HG03442 (cell line): ENCODE measurements around the gene KCNIP1.

Source experiments
- ATAC-seq: cut with Tn5 transposase; IDR thresholded peaks from one replicate; pipeline ENCODE4 v1.9.1; 2021; ENCODE audit warnings: mild to moderate bottlenecking, moderate library complexity; ENCODE audit not compliant: unreplicated experiment

The KCNIP1 gene

DNA sequence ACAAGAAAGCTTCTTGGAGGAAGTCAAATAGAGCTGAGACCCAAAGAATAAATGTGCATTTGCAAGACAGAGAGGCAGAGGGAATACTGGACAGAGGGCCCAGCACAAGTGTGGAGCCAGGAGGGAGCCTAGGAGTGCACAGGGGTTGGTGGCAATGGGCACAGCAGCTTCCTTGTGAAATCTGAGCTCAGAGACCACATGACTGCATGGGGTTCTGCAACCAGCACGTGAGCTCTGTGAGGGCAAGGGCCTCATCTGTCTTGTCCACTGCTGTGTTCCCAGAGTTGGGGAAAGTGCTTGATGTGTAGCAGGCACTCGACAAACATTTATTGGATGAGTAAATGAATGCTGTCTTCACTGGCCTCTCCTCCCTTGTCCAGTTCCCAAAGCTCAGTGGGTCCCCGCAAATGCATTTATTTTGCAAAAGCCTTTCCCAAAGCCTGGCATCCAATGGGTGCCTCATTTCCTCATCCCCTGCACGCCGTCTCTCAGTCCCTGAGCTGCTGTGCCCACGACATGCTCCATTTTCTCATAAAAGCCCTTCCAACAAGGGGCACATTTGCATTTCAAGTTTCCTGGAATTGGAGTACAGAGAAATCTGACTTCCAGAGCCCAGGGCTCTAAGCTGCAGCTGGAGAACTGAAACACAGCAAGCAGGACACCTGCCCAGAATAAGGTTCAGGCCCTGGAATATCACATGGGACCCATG, 58.5 kb downstream of the KCNIP1 start:
- ATAC-seq: no peak

DNA sequence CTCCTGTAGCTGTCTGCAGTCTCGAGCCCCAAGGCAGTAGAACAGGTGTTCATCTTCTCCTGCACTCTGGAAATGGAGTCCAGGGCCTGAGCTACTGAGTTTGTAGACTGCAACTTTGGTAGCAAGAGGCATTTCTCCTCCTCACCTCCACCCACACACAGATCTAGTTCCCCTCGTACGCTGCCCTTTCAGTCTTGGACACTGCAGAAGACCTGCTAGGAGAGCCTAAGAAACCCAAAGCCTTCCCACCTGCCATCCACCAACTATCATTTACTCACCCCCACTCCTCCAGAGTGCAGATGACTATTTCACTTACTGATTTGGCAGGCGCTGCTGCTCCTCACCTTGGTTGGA, 59.0 kb downstream of the KCNIP1 start:
- ATAC-seq: no peak

DNA sequence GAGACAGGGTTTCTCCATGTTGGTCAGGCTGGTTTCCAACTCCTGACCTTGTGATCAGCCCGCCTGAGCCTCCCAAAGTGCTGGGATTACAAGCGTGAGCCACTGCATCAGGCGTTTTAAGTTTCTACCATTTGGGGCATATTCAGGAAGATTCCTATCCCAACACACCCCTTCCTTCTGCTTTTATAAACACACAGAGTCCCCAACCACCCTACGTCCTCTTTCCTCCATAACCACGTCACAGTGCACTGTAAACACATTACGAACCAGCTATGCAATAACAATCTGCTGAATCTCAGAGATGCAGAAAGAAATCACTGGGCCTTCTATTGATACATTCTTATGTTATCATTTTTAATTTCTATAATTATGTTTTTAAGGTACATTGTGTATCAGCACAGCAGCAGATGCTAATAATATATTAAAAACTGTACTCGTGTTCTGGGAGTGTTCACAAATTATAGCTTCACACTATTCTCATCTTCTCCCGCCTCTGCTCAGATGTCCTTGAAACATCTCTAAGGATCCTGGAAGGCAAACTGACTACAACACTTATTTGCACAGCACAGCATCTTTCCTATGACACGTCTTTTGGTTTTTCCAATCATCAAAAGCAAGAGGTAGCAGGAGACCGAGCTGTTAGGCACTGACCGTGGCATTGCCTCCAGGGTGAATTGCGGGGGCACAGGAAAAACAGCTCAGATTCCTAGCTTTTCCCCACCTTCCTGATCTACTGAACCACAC, 60.2 kb downstream of the KCNIP1 start:
- ATAC-seq: no peak

DNA sequence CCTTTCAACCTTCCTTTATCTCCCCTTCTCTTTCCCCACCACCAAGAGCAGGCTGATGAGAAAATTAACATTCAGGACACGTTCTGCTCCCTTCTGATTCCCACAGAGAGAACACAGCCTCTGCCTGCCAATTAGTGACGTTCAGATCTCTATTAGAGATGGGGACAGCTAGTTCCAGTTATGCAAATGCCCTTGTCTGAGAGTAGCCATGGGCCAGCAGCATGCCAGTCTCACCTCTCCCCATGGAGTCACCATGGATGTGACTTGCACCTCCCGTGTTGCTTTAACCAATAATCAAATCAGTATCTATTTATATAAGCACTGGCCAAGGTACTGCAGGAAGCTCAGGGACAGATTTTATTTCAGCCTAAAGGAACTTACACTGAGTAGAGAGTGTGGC, 61.3 kb downstream of the KCNIP1 start:
- ATAC-seq: no peak

GRCh38 chr5:170569101-170569500, 65.3 kb downstream of the KCNIP1 start:
- no peak for ATAC-seq

- ATAC-seq: no peak
Measured at GRCh38 chr5:170570476-170570875, 66.7 kb downstream of the KCNIP1 start.

DNA sequence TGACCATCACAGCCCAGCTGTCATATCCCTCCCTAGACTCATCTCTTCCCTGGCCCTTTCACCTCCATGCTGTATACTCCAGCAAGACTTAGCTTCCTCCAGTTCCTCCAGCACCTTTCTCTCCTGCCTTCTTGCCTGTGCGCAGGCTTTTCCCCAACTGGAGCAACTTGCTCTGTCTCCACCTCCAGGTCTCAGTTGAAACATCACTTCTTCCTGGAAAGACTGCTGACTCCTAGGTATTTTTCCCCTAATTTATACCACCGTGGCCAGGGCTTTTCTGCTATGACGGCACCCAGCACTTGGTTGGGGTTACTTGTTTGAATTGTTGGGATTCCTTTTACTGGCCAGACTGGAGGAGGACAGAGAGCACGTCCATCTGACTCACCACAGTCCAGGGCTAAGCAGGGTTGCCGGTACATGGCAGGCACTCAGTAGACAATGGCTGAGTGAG, 67.5 kb downstream of the KCNIP1 start:
- ATAC-seq: no peak

DNA sequence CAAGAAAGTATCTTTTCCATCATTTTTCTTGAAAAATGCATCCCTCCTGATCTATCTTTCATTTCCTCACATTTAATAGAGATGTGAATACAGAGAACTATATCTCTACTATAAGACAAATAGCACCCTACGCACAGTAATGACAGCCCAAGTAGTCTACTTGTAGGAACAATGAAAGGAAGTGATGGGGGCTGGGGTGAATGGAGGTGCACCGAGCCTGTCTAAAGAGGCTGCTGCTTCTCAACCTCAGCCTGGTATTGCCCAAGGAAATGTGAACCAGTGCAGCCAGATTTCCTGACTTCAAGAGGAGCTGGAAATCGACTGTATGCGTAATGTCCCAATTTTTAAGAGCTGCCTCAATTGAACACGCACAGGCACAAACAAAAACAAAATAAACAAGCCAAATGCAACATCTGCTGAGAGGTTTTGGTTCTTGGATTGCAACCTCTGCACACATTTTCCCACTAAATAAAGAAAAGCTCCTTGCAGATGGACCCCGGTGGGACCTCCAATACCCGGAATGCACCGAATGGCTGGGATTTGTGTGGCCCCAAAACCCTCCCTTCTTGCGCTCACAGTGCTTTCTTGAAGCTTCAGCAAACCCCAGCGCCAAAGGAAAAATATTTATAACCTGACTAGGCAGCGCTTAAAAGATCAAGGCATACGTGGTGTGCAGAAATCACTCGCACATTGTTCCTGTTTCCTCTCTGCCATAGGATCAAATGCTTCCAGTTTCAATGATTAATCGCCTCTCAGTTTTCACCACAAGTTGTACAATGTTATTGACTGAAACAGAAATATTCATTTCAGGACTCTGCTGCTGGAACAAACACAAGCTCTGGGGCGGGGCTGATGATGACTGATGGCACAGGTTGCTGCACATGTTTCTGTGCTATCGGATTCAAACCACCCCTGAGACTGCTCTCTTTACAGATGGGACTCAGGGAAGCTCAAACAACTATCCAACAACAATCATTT, 68.3 kb downstream of the KCNIP1 start:
- peak; percentile 88 for ATAC-seq

DNA sequence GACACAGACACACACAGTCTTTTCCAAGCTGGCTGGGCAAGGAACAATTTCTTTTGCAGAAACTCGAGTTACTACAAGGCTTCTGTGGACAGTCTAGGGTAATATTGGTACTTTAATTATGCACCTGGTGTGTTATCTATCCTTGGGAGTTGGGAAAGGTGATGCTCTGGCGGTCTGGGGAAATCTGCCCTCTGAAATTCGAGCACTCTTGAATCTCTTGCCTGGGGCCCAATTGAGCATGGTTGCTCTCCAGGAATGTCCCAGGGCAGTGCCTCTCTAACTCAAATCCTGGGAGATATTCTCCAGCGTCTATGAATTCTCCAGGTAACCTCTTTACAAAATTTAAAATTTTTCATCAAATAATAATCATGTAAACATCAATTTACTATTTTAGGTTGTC, 69.3 kb downstream of the KCNIP1 start:
- ATAC-seq: no peak

DNA sequence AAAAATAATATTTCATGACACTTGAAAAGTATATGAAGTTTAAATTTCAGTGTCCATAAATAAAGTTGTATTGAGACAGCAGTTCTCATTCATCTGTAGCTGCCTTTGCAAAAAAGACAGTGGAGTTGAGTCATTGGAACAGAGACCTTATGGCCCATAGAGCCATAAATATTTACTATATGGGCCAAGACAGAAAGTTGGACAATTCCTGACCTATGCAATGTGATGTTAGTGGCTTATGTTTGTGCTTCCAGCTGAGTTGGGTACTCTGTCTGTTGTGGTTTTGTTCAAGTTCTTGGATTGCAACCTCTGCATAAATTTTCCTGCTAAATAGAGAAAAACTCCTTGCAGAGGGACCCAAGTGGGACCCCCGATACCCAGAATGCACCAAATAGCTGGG, 69.8 kb downstream of the KCNIP1 start:
- ATAC-seq: no peak

GRCh38 chr5:170576602-170577535, 73.0 kb downstream of the KCNIP1 start:
- no peak for ATAC-seq

DNA sequence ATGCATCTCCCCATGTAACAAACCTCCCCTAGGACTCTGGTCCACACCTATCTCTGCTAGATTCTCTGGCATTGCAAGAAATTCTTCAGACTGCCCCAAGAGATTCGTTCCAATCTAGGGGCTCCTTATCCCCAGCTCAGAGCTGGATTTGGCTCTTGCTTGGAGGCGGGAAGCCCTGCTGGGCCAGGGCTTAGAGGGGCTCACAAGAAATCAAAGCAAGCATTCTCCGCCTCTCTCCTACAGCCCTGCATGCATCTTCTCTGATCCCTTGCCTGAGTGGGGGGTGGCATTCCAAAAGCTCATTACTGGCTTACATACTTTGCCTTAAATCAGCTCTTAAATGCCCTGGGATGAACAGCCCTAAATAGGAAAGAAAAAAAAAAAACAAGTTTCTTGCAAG, 75.8 kb downstream of the KCNIP1 start:
- no peak for ATAC-seq

- no peak for ATAC-seq
Measured at GRCh38 chr5:170581211-170581610, 77.4 kb downstream of the KCNIP1 start.

GRCh38 chr5:170582644-170583330, 79.0 kb downstream of the KCNIP1 start:
- no peak for ATAC-seq

DNA sequence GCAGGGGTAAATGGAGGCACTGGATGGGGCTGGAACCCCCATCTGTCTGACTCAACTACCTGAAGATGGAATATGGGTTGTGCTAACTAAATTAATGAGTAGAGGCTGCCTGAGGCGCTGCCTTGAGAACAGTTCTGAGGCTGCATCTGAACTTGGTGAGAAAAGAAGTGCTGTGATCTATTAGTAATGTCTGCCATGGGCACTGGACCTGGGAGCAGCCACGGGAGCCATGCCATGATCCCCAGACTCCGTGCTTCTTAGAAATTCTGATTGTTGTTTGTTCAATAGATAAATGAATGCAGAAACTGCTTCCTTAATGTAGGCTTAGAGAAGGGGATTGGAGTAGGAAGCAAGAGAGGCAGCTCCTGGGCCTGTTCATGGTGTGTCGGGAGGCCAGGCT, 80.2 kb downstream of the KCNIP1 start:
- no peak for ATAC-seq

DNA sequence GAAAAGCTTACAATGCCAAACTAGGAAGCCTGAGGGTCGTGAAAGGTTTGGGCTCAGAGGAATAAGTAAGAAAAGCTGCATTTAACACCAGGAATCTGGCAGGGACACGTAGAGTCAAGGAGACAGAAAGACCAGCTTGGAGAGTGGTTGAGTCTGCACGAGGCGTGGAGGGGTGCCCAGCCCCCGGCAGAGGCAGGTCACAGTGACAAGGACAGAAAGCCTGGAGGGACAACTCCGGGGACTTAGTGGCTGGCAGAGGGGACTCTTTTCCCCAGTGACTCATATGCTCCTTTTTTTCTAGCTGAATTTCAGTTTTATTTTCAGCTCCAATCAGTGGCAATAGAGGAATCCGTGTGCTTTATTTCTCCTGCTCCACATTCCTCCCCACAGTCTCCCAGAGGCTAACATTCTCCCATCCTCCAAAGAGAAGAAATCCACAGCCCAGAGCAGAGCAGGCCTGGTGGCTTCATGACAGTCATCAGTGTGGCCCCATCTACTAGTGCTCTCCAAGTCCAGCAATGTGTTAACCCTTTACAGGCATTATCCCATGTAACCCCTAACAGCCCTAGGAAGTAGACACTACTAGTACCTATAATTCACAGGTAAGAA, 80.7 kb downstream of the KCNIP1 start:
- ATAC-seq: no peak

- ATAC-seq: no peak
Measured at GRCh38 chr5:170585273-170585948, 81.6 kb downstream of the KCNIP1 start.

DNA sequence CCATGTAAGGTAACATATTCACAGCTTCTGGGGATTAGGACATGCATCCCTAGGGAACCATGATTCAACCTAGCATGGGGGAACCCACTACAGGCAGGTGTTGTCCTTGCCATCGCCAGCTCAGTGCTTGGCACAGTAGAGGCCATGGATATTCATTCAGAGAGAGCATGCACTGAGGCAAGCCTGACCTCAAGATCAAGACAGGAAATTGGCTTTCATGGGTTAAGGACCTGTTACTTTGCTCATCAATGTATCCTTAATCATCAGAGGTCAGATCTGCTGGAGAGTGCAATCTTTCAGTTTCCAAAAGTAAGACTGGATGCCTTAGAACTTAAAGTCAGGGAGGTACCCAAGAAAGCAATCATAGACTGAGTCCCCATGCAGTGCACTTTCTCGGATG, 84.0 kb downstream of the KCNIP1 start:
- ATAC-seq: no peak

GRCh38 chr5:170589643-170590042, 85.8 kb downstream of the KCNIP1 start:
- ATAC-seq: no peak
